ENCODE data around the gene HS3ST5. TPM values are rescaled to one million over a fixed set of nuclear protein-coding genes. Genes with fewer than 3 reads are reported as not detected.

Gene HS3ST5
- total RNA-seq, 3 donors from 2014 or later = not detected

DNA sequence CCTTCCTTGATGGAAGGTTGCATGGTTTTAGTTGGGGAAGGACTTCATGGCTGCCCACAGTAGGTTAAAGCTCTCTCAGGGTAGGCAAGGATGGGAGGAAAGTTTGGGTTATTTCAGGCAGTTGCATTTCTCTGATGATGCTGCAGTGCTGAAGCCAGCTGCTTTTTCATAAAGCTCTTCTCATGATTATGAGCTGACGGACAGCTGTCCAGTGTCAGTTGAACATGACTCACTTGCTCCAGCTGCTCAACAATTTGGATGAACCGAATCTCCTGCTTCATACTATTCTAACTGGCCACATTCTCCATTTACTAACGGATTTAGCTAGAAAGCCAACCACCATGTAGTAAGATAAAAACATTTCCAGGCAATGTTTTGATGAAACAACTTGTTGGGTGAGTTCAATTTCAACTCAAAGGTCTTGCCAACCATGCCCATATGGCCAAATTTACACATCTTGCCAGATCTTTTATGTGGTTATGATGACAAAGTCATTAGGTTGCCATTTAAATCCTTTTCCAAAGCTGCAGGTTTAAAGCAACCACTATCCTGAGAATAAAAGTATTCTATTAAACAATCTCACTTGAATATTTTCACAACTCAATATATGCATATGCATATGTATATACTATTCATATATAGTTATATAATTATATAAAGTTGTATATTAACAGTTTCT is 125.9 kb downstream of the HS3ST5 start:
- DNase-seq (ENCODE audit: low spot score in 2 of 2) = no peak
- Histone ChIP-seq H3K27ac (no peak overlapping the region), H3K36me3 (no peaks in the 10 kb centered on the region), H3K4me1 (no peaks in the 10 kb centered on the region), H3K9me3 (no peaks in the 10 kb centered on the region), H3K27me3 (no peaks in the 10 kb centered on the region), H3K4me3 (no peak overlapping the region)
- no peak for TF ChIP-seq POLR2AphosphoS5 (IDR thresholded peaks at IDR 0.05)
- TF ChIP-seq, protein P1, sequence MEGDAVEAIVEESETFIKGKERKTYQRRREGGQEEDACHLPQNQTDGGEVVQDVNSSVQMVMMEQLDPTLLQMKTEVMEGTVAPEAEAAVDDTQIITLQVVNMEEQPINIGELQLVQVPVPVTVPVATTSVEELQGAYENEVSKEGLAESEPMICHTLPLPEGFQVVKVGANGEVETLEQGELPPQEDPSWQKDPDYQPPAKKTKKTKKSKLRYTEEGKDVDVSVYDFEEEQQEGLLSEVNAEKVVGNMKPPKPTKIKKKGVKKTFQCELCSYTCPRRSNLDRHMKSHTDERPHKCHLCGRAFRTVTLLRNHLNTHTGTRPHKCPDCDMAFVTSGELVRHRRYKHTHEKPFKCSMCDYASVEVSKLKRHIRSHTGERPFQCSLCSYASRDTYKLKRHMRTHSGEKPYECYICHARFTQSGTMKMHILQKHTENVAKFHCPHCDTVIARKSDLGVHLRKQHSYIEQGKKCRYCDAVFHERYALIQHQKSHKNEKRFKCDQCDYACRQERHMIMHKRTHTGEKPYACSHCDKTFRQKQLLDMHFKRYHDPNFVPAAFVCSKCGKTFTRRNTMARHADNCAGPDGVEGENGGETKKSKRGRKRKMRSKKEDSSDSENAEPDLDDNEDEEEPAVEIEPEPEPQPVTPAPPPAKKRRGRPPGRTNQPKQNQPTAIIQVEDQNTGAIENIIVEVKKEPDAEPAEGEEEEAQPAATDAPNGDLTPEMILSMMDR (IDR thresholded peaks at IDR 0.05) = no peak
- TF ChIP-seq POLR2A (IDR thresholded peaks at IDR 0.05) = no peak
- intact Hi-C loops (cut with DNase I; ENCODE audit: low total_unique reads) = no loop called here

DNA sequence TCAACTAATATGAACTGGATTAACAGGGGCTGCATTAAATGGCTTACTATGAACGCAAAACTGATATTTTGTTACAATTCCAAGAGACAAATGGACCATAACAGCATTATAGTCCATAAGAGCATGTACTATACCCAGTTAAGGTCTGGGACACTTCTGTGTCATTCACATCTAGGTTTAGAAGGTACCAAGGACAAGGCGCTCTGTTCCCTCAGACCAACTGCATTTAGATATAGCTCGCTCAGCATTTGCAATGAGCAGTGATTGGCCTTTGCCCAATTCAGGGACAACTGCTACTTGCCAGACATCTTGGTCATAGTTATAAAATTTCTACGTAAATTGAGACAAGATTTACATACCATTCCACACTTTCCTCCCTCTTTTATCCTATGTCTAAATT is 132.4 kb downstream of the HS3ST5 start:
- DNase-seq (ENCODE audit: low spot score in 2 of 2) = no peak
- Histone ChIP-seq H3K4me1 (no peaks in the 10 kb centered on the region), H3K4me3 (no peak overlapping the region), H3K36me3 (no peaks in the 10 kb centered on the region), H3K27me3 (no peaks in the 10 kb centered on the region), H3K27ac (no peak overlapping the region), H3K9me3 (no peaks in the 10 kb centered on the region)
- intact Hi-C loops (cut with DNase I; ENCODE audit: low total_unique reads) = no loop called here
- TF ChIP-seq, protein P1 (IDR thresholded peaks at IDR 0.05) = no peak
- TF ChIP-seq POLR2A (IDR thresholded peaks at IDR 0.05) = no peak
- TF ChIP-seq POLR2AphosphoS5 (IDR thresholded peaks at IDR 0.05) = no peak

GRCh38 chr6:114203460-114203859 is 139.4 kb downstream of the HS3ST5 start:
- no peaks in the 10 kb centered on the region for H3K9me3 ChIP-seq
- no peaks in the 10 kb centered on the region for H3K4me1 ChIP-seq
- H3K4me3 ChIP-seq = no peak overlapping the region
- H3K27me3 ChIP-seq = no peaks in the 10 kb centered on the region
- TF ChIP-seq POLR2A (IDR thresholded peaks at IDR 0.05) (no peak), POLR2AphosphoS5 (IDR thresholded peaks at IDR 0.05) (no peak)
- TF ChIP-seq, protein P1 (IDR thresholded peaks at IDR 0.05) = no peak
- intact Hi-C loops (cut with DNase I; ENCODE audit: low total_unique reads) = no loop called here
- H3K36me3 ChIP-seq = no peaks in the 10 kb centered on the region
- H3K27ac ChIP-seq = no peak overlapping the region
- DNase-seq (ENCODE audit: low spot score in 2 of 2) = no peak

- Histone ChIP-seq H3K4me3 (no peak overlapping the region), H3K9me3 (no peaks in the 10 kb centered on the region), H3K4me1 (no peaks in the 10 kb centered on the region), H3K36me3 (no peaks in the 10 kb centered on the region), H3K27me3 (no peaks in the 10 kb centered on the region), H3K27ac (no peak overlapping the region)
- TF ChIP-seq, protein P1 (IDR thresholded peaks at IDR 0.05) = no peak
- TF ChIP-seq POLR2A (IDR thresholded peaks at IDR 0.05) (no peak), POLR2AphosphoS5 (IDR thresholded peaks at IDR 0.05) (no peak)
- no peak for DNase-seq (ENCODE audit: low spot score in 2 of 2)
- intact Hi-C loops (cut with DNase I; ENCODE audit: low total_unique reads) = no loop called here
Observed at GRCh38 chr6:114202389-114202788, 140.4 kb downstream of the HS3ST5 start.

- intact Hi-C loops (cut with DNase I; ENCODE audit: low total_unique reads) = no loop called here
- H3K27ac ChIP-seq = no peak overlapping the region
- DNase-seq (ENCODE audit: low spot score in 2 of 2) = no peak
Observed at GRCh38 chr6:114200891-114201290, 141.9 kb downstream of the HS3ST5 start.

More at GRCh38 chr6:114200891-114201290, 141.9 kb downstream of the HS3ST5 start:
- TF ChIP-seq, protein P1 (IDR thresholded peaks at IDR 0.05) = no peak
- TF ChIP-seq POLR2A (IDR thresholded peaks at IDR 0.05) (no peak), POLR2AphosphoS5 (IDR thresholded peaks at IDR 0.05) (no peak)
- Histone ChIP-seq H3K9me3 (no peaks in the 10 kb centered on the region), H3K36me3 (no peaks in the 10 kb centered on the region), H3K4me3 (no peak overlapping the region), H3K27me3 (no peaks in the 10 kb centered on the region), H3K4me1 (no peaks in the 10 kb centered on the region)

Data from breast epithelium (tissue), 4 donors.